ENCODE measurements around the gene ESRRA.

Gene ESRRA

GRCh38 chr11:64275031-64275800, 30.1 kb upstream of the ESRRA start:
- DNase-seq: no peak

DNA sequence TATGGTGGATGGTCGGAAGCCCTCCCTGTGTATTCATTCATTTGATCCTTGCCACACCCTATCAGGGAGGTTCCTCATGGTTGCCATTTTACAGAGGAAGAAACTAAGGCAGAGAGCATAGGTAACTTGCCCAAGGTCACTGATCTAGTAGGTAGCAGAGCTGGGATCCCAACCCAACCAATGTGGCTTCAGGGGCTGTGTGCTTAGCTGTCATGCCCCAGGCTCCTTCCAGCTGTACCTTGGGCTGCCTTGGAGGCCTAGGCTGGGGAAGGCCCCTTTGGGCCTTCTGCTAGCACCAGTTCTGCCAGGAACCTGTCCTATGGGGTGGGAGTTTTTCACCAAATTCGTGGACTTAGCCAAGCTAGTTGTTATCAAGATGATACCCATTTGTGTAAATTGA, 29.5 kb upstream of the ESRRA start:
- DNase-seq: no peak

DNA sequence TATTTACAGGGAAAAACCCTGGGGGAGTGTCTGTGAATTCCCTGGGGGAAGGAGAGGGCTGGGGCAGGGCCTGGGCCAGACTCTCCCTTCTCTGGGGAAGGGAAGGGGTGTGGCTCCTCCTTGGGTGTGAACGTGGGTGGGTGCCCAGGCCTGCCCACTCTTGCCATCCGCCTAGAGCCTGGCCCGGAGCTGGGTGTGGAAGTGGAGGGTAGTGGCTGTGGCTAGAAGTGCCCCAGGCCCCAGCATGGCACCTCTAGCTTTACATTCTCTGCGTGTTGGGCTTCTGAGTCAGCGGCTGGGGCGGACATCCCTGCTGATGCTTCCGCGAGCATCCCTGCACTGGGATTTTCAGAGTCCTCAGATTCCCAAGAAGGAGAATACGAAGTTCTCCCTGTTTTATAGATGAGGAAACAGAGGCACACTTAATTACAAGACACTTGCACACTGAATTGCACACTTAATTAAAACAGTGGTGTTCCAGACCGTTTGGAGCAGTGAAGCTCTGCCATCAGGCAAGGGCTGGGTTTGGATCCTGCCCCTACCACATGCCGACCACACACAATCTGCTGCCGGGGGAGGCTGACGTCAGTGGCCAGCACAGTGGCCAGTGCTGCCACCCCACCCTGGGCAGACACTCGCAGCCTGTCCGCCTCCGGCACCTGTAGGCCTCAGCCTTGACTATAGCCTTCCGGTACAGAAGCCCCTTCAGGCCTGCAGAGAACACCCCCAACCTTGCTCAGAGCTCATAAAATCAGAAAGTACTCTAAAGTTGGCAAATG, 28.5 kb upstream of the ESRRA start:
- no peak for DNase-seq

DNA sequence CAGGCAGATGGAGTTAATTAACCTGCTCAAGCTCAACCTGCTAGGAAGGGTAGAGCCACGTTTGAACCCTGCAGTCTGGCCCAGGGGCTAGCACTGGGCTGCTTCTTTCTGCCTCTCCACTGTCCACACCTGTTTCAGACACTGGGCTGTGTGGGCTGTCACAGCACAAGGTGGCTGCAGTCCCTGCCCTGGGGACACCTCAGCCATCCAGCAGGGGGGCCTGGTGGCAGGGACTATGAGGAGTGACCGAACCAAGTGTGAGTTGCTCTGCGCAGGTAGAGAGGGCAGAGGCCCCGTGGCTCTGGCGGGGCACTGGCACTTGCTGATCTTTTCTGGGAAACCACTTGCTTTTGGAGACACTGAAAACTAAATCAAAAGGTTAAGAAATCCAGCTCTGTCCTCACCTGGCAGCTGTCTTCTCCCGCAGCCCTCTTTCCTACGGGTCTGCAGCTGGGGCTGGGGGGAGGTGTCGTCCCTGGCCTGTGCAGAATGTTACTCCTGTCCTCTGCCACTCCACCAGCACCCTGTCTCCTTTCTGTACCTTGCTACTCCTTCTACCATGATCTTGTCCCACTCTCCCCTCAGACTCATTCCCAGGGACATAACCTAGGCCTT, 26.6 kb upstream of the ESRRA start:
- DNase-seq: no peak

DNA sequence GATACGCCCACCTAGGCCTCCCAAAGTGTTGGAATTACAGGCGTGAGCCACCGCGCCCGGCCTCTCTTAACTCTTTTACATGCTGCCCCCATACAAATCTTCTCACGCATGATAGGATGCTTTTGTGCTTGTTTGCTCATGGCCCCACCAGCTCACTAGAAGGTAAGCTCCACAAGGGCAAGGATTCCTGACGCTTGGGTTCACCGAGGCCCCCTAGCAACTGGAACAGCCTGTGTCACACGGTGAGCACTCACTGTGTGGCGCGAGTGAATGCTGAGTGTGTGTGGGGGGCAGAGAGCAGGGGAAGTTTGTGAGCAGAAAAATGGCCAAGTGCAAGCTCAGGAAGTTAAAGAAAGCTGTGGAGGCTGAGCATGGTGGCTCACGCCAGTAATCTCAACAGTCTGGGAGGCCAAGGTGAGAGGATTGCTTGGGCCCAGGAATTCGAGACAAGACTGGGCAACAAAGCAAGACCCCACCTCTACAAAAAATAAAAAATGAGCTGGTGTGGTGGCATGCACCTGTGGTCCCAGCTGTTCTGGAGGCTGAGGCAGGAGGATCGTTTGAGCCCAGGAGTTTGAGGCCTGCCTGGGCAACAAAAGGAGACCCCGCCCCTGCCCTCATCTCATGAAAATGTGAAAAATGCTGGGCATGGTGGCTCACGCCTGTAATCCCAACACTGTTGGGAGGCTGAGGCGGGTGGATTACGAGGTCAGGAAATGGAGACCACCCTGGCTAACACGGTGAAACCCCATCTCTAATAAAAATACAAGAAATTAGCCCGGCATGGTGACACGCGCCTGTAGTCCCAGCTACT, 23.2 kb upstream of the ESRRA start:
- DNase-seq: no peak

GRCh38 chr11:64283092-64283491, 22.2 kb upstream of the ESRRA start:
- DNase-seq: no peak

GRCh38 chr11:64284048-64284961, 21.0 kb upstream of the ESRRA start, which contains the start of gene BAD:
Gene BAD (minus strand): TSS chr11:64284665. CDS start chr11:64284368, 297 bp downstream.
- peak; percentile 94 for DNase-seq

GRCh38 chr11:64284962-64285884, 20.1 kb upstream of the ESRRA start, which contains the start of gene GPR137:
Gene GPR137 (plus strand): TSS chr11:64285848. CDS start chr11:64286525, 677 bp downstream.
- DNase-seq: peak; percentile 67

- peak; percentile 15 for DNase-seq
These were observed 19.2 kb upstream of the ESRRA start for GRCh38 chr11:64285885-64286800.

GRCh38 chr11:64286801-64287159, 18.5 kb upstream of the ESRRA start:
- DNase-seq: no peak

DNA sequence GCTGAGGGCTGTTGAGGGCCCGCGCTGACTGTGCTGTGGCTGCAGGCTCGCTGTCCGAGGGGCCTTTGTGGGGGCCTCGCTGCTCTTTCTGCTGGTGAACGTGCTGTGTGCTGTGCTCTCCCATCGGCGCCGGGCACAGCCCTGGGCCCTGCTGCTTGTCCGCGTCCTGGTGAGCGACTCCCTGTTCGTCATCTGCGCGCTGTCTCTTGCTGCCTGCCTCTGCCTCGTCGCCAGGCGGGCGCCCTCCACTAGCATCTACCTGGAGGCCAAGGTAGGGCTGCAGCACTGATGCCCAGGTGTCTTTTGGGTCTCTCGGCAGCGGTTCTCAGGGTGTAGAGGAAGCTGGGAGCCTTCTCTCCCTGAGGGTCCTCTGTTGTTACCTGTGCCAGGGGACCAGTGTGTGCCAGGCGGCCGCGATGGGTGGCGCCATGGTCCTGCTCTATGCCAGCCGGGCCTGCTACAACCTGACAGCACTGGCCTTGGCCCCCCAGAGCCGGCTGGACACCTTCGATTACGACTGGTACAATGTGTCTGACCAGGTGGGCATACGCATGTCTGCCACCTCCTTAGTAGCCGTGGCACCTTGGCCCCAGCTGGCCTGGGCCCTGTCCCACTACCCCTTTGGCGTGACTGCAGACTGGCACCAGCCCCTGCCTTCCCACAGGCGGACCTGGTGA, 17.5 kb upstream of the ESRRA start:
- no peak for DNase-seq

DNA sequence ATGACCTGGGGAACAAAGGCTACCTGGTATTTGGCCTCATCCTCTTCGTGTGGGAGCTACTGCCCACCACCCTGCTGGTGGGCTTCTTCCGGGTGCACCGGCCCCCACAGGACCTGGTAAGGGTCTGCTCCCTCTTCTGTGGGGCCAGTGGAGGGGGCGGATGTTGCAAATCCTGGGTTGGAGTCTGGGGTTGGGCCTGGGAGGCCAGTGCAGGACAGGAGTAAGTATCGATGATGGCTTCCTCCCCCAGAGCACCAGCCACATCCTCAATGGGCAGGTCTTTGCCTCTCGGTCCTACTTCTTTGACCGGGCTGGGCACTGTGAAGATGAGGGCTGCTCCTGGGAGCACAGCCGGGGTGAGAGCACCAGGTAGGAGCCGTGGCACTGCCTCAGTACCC, 17.0 kb upstream of the ESRRA start:
- no peak for DNase-seq

DNA sequence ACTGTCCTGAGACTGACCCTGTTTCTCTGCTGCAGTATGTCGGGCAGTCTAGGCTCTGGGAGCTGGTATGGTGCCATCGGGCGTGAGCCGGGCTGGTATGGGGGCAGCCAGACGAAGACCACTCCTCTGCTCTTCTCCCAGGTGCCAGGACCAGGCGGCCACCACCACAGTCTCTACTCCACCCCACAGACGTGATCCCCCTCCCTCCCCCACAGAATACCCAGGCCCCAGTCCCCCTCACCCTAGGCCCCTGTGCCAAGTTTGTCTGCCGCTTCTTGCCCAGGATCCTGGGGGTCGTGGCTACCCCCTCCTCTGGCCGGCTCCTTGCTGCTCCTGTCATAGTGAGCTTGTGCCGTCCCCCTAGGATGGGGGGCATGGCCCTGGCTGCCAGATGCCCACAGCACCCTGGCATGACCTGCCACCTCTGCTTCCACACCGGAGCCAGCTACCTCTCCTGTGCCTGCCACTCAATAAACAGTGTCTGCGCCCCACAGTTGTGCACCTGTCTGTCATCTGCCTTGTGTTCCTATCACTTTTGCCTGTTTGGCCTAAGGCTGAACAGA, 16.2 kb upstream of the ESRRA start:
- DNase-seq: no peak

DNA sequence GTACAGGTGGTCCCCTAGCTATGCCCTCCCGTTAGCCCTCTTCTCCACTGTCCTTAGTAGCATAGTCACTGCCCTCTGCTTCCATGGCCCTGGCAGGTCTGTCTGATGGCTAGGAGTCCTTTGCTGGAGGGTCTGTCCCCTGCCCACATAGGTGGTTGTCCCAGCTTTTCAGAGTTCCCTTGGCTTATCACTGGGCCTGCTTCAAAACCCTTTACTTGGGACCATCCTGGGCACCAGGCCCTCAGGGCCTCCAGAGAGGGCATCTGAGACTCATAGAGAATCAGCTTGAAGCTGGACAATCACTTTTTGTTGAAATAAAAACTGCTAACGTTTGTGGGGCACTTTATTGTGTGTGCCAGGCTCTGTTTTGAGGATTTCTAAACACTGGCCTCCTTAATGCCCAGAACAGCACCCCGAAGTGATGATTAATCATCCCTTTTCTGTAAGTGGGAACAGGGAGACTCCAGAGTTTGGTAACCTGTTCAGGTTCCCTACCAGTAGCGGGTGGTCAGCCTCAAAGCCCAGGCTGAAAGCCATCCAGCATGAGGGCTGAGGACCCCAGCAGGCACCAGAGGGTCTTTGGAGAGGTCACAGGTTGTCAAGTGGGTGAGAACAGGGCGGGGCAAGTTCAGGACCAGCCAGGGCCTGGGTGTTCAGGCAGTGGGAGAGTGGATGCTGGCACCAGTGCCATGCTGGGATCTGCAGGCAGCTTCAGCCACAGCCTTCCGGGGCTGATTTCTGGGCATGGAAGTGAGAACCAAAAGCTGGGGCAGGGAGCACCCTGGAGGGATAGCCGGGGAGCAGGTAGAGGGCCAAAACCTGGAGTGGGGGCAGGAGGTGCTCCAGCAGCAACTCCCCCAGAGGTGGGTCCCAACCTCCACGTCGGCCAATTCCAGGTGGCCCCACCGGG, 14.7 kb upstream of the ESRRA start:
- DNase-seq: no peak

DNA sequence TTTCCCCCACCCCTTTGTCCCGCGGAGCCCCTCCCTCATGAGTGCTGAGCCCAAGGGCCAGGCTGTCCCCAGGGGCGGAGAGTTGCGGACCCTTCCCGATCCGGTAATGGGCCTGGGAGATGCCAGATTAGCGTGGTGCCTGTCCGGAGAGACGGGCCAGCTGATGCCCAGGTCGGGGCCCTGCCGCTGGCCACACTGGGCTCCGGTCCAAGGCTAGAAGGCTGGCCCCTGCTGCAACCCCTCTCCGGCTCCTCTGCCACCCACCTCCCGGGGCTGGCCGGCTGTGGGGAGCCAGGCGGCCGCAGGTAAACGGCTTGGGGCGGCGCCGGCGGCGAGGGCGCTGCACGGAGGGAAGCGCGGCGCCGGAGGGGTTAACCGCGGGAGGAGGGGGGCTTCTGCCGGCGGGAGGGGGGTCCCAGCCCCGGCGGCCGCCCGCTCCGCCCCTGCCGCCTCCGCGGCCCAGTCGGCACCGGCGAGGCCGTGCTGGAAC, 14.0 kb upstream of the ESRRA start, which contains the start of gene KCNK4:
TSS of gene KCNK4 (plus strand) at position 41 of the 490 bp plus-strand sequence. CDS start 1,717 bp downstream, outside the sequence.
- no peak for DNase-seq

GRCh38 chr11:64291752-64292459, 13.4 kb upstream of the ESRRA start:
- DNase-seq: no peak

All from DMS79 treated with DMSO at 0.1 percent for 48 hours (cell line).